LNCAP (cell line): ENCODE data around the gene HDAC11.

Source experiments
- CTCF ChIP-seq: fragments of 450-650 bp; IDR thresholded peaks from 2 replicates; pipeline ENCODE4 v1.5.1; 2017; ENCODE audit warnings: mild to moderate bottlenecking

HDAC11 gene

GRCh38 chr3:13525827-13526625, 45.9 kb downstream of the HDAC11 start:
- no peak for TF ChIP-seq CTCF

- no peak for TF ChIP-seq CTCF
These were observed 46.5 kb downstream of the HDAC11 start for GRCh38 chr3:13526626-13526949.

GRCh38 chr3:13528217-13528867, 48.2 kb downstream of the HDAC11 start:
- no peak for TF ChIP-seq CTCF

GRCh38 chr3:13529196-13530112, 49.3 kb downstream of the HDAC11 start:
- no peak for TF ChIP-seq CTCF

GRCh38 chr3:13530241-13531009, 50.3 kb downstream of the HDAC11 start:
- no peak for TF ChIP-seq CTCF

- no peak for TF ChIP-seq CTCF
These were observed 52.0 kb downstream of the HDAC11 start for GRCh38 chr3:13532085-13532484.

- TF ChIP-seq CTCF, result no peak
These were observed 52.5 kb downstream of the HDAC11 start for GRCh38 chr3:13532631-13533030.
